ENCODE measurements around the gene ADGRD2. TPM values are rescaled to one million over a fixed set of nuclear protein-coding genes. Genes with fewer than 3 reads are reported as not detected.

The ADGRD2 gene
- total RNA-seq, 1 donor from 2014 or later = not detected

- H3K4me3 Mint-ChIP-seq = no peak overlapping the region
- peaks cover 22% of the 10 kb centered on the region for H3K27me3 Mint-ChIP-seq
- POLR2A ChIA-PET = no interaction called here
These were observed 29.1 kb downstream of the ADGRD2 start for GRCh38 chr9:124479371-124479770.

DNA sequence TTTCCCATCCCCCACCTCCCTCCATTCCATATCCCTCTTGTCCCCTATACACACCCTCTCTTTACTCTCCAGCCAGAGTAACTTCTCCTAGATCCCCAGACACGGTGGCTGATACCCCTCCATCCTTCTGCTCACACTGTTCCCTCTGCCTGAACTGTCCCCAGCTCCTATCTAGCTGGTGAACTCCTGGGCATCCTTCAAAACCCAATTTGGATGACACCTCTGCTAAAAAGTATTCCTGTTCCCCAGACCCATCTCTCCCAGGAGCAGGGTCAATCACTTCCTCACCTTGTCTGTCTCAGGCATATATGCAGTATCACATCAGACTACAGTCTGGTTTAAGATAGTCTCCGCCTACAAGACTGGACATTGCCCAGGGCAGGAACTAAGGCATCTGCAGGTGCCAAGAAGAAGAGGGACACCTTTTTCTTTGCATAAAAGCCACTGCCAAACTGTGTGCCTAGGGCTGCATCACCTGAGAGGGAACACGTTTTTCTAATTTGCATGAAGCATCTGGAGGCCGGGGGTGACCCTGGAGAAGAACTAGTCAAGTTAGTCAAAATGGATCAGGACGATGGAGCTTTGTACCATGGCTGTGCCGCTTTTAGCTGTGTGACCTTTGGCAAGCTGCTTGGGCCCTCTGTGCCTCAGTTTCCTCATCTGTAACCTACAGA is 29.8 kb downstream of the ADGRD2 start:
- Mint-ChIP-seq H3K9me3 (no peaks in the 10 kb centered on the region), H3K36me3 (ENCODE audit: low read depth) (no peaks in the 10 kb centered on the region), H3K4me1 (no peaks in the 10 kb centered on the region), H3K27me3 (peaks cover 18% of the 10 kb centered on the region), H3K4me3 (no peak overlapping the region), H3K27ac (no peak overlapping the region)
- no peak for TF ChIP-seq CTCF (IDR thresholded peaks at IDR 0.05)
- intact Hi-C loops (cut with micrococcal nuclease) = no loop called here
- POLR2A ChIA-PET = no interaction called here
- ATAC-seq (ENCODE audit: low read depth) (no peak), DNase-seq (no peak)
- CTCF ChIA-PET = no interaction called here

More at GRCh38 chr9:124479371-124479770, 29.1 kb downstream of the ADGRD2 start:
- no peaks in the 10 kb centered on the region for H3K4me1 Mint-ChIP-seq
- H3K27ac Mint-ChIP-seq = no peak overlapping the region
- no peaks in the 10 kb centered on the region for H3K9me3 Mint-ChIP-seq
- ATAC-seq (ENCODE audit: low read depth) (no peak), DNase-seq (no peak)
- intact Hi-C loops (cut with micrococcal nuclease) = no loop called here
- TF ChIP-seq CTCF (IDR thresholded peaks at IDR 0.05) = no peak
- CTCF ChIA-PET = no interaction called here
- H3K36me3 Mint-ChIP-seq (ENCODE audit: low read depth) = no peaks in the 10 kb centered on the region

GRCh38 chr9:124480621-124480981 is 30.4 kb downstream of the ADGRD2 start:
- peaks cover 19% of the 10 kb centered on the region for H3K27me3 Mint-ChIP-seq
- H3K27ac Mint-ChIP-seq = no peak overlapping the region
- POLR2A ChIA-PET = no interaction called here
- DNase-seq (no peak), ATAC-seq (ENCODE audit: low read depth) (peak; percentile 28)
- intact Hi-C loops (cut with micrococcal nuclease) = no loop called here
- no peak for TF ChIP-seq CTCF (IDR thresholded peaks at IDR 0.05)
- H3K36me3 Mint-ChIP-seq (ENCODE audit: low read depth) = no peaks in the 10 kb centered on the region
- CTCF ChIA-PET = no interaction called here
- no peaks in the 10 kb centered on the region for H3K4me1 Mint-ChIP-seq
- H3K9me3 Mint-ChIP-seq = no peaks in the 10 kb centered on the region
- H3K4me3 Mint-ChIP-seq = no peak overlapping the region

DNA sequence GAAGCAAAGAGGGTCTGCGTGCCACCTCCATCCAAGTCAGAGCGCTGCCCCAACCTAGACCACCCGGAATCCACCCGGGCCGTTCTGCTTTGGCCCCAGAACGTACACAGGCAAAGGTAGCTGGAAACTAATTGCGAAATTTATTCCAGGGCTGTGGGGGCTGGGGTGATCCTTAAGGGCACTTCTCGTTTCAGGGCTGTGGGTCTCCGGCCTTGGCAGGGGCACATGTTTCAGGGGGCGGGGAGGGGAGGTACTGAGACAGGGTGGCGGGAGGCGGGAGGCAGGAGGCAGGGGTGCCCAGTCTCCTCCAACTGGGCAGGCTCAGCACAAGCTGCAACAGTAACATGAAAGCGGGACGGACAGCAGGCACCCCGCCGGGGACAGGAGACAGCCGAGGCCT is 30.9 kb downstream of the ADGRD2 start:
- no peaks in the 10 kb centered on the region for H3K9me3 Mint-ChIP-seq
- DNase-seq (no peak), ATAC-seq (ENCODE audit: low read depth) (no peak)
- H3K27ac Mint-ChIP-seq = no peak overlapping the region
- POLR2A ChIA-PET = interaction anchor here (0.7 kb wide), 1 partner anchor 126 kb away, joined by 3 read pairs; no protein-coding TSS in a partner anchor
- no peaks in the 10 kb centered on the region for H3K36me3 Mint-ChIP-seq (ENCODE audit: low read depth)
- TF ChIP-seq CTCF (IDR thresholded peaks at IDR 0.05) = no peak
- no peak overlapping the region for H3K4me3 Mint-ChIP-seq
- H3K27me3 Mint-ChIP-seq = peaks cover 20% of the 10 kb centered on the region
- CTCF ChIA-PET = no interaction called here
- no peaks in the 10 kb centered on the region for H3K4me1 Mint-ChIP-seq
- intact Hi-C loops (cut with micrococcal nuclease) = no loop called here

GRCh38 chr9:124482431-124483031 is 32.3 kb downstream of the ADGRD2 start:
- no peak overlapping the region for H3K27ac Mint-ChIP-seq
- no peaks in the 10 kb centered on the region for H3K9me3 Mint-ChIP-seq
- POLR2A ChIA-PET = no interaction called here
- ATAC-seq (ENCODE audit: low read depth) = no peak
- no peaks in the 10 kb centered on the region for H3K36me3 Mint-ChIP-seq (ENCODE audit: low read depth)
- H3K4me1 Mint-ChIP-seq = no peaks in the 10 kb centered on the region
- DNase-seq = no peak
- TF ChIP-seq CTCF (IDR thresholded peaks at IDR 0.05) = no peak
- H3K4me3 Mint-ChIP-seq = no peak overlapping the region
- intact Hi-C loops (cut with micrococcal nuclease) = no loop called here
- peaks cover 20% of the 10 kb centered on the region for H3K27me3 Mint-ChIP-seq
- CTCF ChIA-PET = no interaction called here
